HCT116 (cell line): ENCODE results near the gene CPNE4. TPM values are rescaled to one million over a fixed set of nuclear protein-coding genes. Genes with fewer than 3 reads are reported as not detected.

ENCODE experiments used
- ATAC-seq: fragments of 200-7000 bp; cut with Tn5 transposase; 2 replicates; pipeline ENCODE4 v1.9.1; 2020; ENCODE audit warnings: mild to moderate bottlenecking, moderate library complexity
- BruUV-seq: library from RNA; stranded (reverse); fragments of 400-500 nt; replicated peaks from 2 replicates; lab custom pipeline; 2021; lab: Mats Ljungman, UMichigan
- CTCF ChIA-PET: fragments of 300-600 bp; sonication (Branson Sonifier 250); formaldehyde crosslinking; loops from one replicate; lab custom pipeline; 2021; ENCODE audit warnings: antibody characterized with exemption; lab: Charles Lee
- POLR2A ChIA-PET: fragments of 300-600, 350-600 bp; sonication (Branson Sonifier 250); formaldehyde crosslinking; loops from one replicate; lab custom pipeline; 2021; ENCODE audit warnings: antibody characterized with exemption; lab: Charles Lee
- RAD21 ChIA-PET, 2 experiments: fragments of 300-600 bp; sonication (Branson Sonifier 250); formaldehyde crosslinking; loops; one replicate each; lab custom pipeline; 2023; ENCODE audit warnings: low total read pairs in 2 of 2; ENCODE audit not compliant: uncharacterized antibody in 2 of 2, unreplicated experiment in 2 of 2, low non-redundant PET in 1 of 2; lab: Charles Lee
- DNase-seq: peaks from one replicate; pipeline ENCODE4 v3.0.0-alpha.2; 2010; ENCODE audit warnings: low read depth, low spot score
- H2AFZ ChIP-seq: fragments of 200-600 bp; shearing (Covaris generic), sonication (generic); 2 replicates; pipeline ENCODE4 v1.6.1; 2017; ENCODE audit warnings: low read depth, mixed run types, mixed read lengths, antibody characterized with exemption, low read length; ENCODE audit not compliant: poor library complexity, severe bottlenecking
- H3K27ac ChIP-seq: 2 replicates; pipeline ENCODE4 v1.5.1; 2012; ENCODE audit warnings: low read depth, low read length
- H3K27me3 ChIP-seq: fragments of 200-600 bp; sonication (generic); 2 replicates; pipeline ENCODE4 v1.6.1; 2016; ENCODE audit warnings: mixed run types, low read length, mixed read lengths; ENCODE audit not compliant: insufficient read depth
- H3K36me3 ChIP-seq, 2 experiments: fragments of 200-500 bp in 1 of 2; fragments of 200-600 bp in 1 of 2; sonication (Bioruptor generic) in 1 of 2; sonication (generic) in 1 of 2; 2 replicates each; pipeline versions ENCODE4 v1.5.1 to v1.6.1; 2014 to 2016; ENCODE audit warnings: low read length in 2 of 2, inconsistent platforms in 1 of 2, mixed read lengths in 1 of 2, mixed run types in 1 of 2; ENCODE audit not compliant: insufficient read depth in 2 of 2, control insufficient read depth in 1 of 2
- H3K4me1 ChIP-seq, 2 experiments: fragments of 200-600 bp in 1 of 2; sonication (generic) in 1 of 2; 2 replicates each; pipeline versions ENCODE4 v1.5.1 to v1.6.1; 2012 to 2017; ENCODE audit warnings: low read length in 2 of 2, inconsistent platforms in 1 of 2, mild to moderate bottlenecking in 1 of 2, mixed read lengths in 1 of 2, mixed run types in 1 of 2, moderate library complexity in 1 of 2; ENCODE audit not compliant: insufficient read depth in 2 of 2, control insufficient read depth in 1 of 2
- H3K4me2 ChIP-seq: fragments of 200-600 bp; sonication (generic); 2 replicates; pipeline ENCODE4 v1.6.1; 2017; ENCODE audit warnings: mixed run types, low read length, mixed read lengths
- H3K4me3 ChIP-seq, 2 experiments: fragments of 200-600 bp in 1 of 2; sonication (generic) in 1 of 2; replicated peaks in 1 of 2; 2 replicates each; pipeline ENCODE4 v1.5.1; 2011 to 2016; ENCODE audit warnings: low read length in 2 of 2, control low read depth in 1 of 2, low read depth in 1 of 2, mild to moderate bottlenecking in 1 of 2, mixed read lengths in 1 of 2, mixed run types in 1 of 2
- H3K79me2 ChIP-seq: fragments of 200-600 bp; sonication (generic); 2 replicates; pipeline ENCODE4 v1.6.1; 2017; ENCODE audit warnings: mild to moderate bottlenecking, mixed run types, low read length, moderate library complexity, mixed read lengths; ENCODE audit not compliant: insufficient read depth
- H3K9ac ChIP-seq: fragments of 200-600 bp; sonication (generic); 2 replicates; pipeline ENCODE4 v1.6.1; 2016; ENCODE audit warnings: low read length, mixed read lengths
- H3K9me2 ChIP-seq: fragments of 200-600 bp; sonication (generic), shearing (Covaris generic); 2 replicates; pipeline ENCODE4 v1.6.1; 2017; ENCODE audit warnings: mixed run types, mild to moderate bottlenecking, moderate library complexity; ENCODE audit not compliant: insufficient read depth
- H3K9me3 ChIP-seq, 2 experiments: fragments of 200-500 bp in 1 of 2; fragments of 200-600 bp in 1 of 2; sonication (Bioruptor generic) in 1 of 2; sonication (generic) in 1 of 2; 2 replicates each; pipeline ENCODE4 v1.6.1; 2014 to 2017; ENCODE audit warnings: low read length in 2 of 2, mixed read lengths in 2 of 2, inconsistent platforms in 1 of 2, low read depth in 1 of 2, mild to moderate bottlenecking in 1 of 2, mixed run types in 1 of 2, moderate library complexity in 1 of 2; ENCODE audit not compliant: control insufficient read depth in 1 of 2, insufficient read depth in 1 of 2
- H4K20me1 ChIP-seq: fragments of 200-600 bp; sonication (generic), shearing (Covaris generic); 2 replicates; pipeline ENCODE4 v1.6.1; 2017; ENCODE audit warnings: mixed run types, mild to moderate bottlenecking, moderate library complexity; ENCODE audit not compliant: insufficient read depth
- CBX3 ChIP-seq: IDR thresholded peaks from 2 replicates; pipeline ENCODE4 v1.6.1; 2012; ENCODE audit warnings: low read depth
- CEBPB ChIP-seq: IDR thresholded peaks from 2 replicates; pipeline ENCODE4 v1.6.1; 2012; ENCODE audit warnings: low read depth
- EGR1 ChIP-seq: IDR thresholded peaks from 2 replicates; pipeline ENCODE4 v1.6.1; 2012; ENCODE audit warnings: low read depth
- ELF1 ChIP-seq: IDR thresholded peaks from 2 replicates; pipeline ENCODE4 v1.6.1; 2012; ENCODE audit warnings: low read depth, borderline replicate concordance
- EZH2phosphoT487 ChIP-seq: fragments of 200-600 bp; IDR thresholded peaks from 2 replicates; pipeline ENCODE4 v1.6.1; 2018; ENCODE audit warnings: antibody characterized with exemption, borderline replicate concordance
- FOSL1 ChIP-seq: IDR thresholded peaks from 2 replicates; pipeline ENCODE4 v1.6.1; 2012; ENCODE audit warnings: low read depth
- JUND ChIP-seq: IDR thresholded peaks from 2 replicates; pipeline ENCODE4 v1.6.1; 2012
- POLR2A ChIP-seq: IDR thresholded peaks from 2 replicates; pipeline ENCODE4 v1.7.0; 2011; ENCODE audit warnings: borderline replicate concordance; ENCODE audit not compliant: insufficient read depth, insufficient read length; ENCODE audit errors: extremely low read depth
- RAD21 ChIP-seq: IDR thresholded peaks from 2 replicates; pipeline ENCODE4 v1.6.1; 2012; ENCODE audit warnings: low read depth, mild to moderate bottlenecking
- SIN3A ChIP-seq: IDR thresholded peaks from 2 replicates; pipeline ENCODE4 v1.6.1; 2012; ENCODE audit warnings: low read depth
- SRF ChIP-seq: IDR thresholded peaks from 2 replicates; pipeline ENCODE4 v1.6.1; 2012; ENCODE audit warnings: low read depth
- TCF7L2 ChIP-seq: IDR thresholded peaks from 2 replicates; pipeline ENCODE4 v1.7.0; 2011; ENCODE audit warnings: borderline replicate concordance, inconsistent platforms; ENCODE audit not compliant: insufficient read depth, insufficient read length; ENCODE audit errors: extremely low read depth
- ZBTB33 ChIP-seq: IDR thresholded peaks from 2 replicates; pipeline ENCODE4 v1.6.1; 2011; ENCODE audit warnings: mild to moderate bottlenecking, low read length, moderate library complexity; ENCODE audit not compliant: insufficient replicate concordance; ENCODE audit errors: extremely low read depth
- ZFX ChIP-seq: fragments of 450-650 bp; IDR thresholded peaks from 2 replicates; pipeline ENCODE4 v1.6.1; 2017
- ZNF274 ChIP-seq: fragments of 200-500 bp; sonication (Bioruptor generic); IDR thresholded peaks from 2 replicates; pipeline ENCODE4 v1.6.1; 2014; ENCODE audit warnings: mild to moderate bottlenecking, low read depth, low read length, inconsistent platforms
- intact Hi-C: fragments of 100-400 bp; cut with micrococcal nuclease; formaldehyde crosslinking; loops from 2 replicates; pipeline ENCODE4 v1.10.0; 2022
- total RNA-seq: library from RNA; stranded (reverse); gene quantifications from one replicate; pipeline ENCODE4 v1.2.1, GENCODE V29; 2021; ENCODE audit not compliant: unreplicated experiment
- TF ChIP-seq, protein P1 (sequence below), 3 experiments: fragments of 200-600 bp in 1 of 3; sonication (generic) in 1 of 3; IDR thresholded peaks in 2 of 3; conservative IDR thresholded peaks in 1 of 3; 2 replicates each; pipeline ENCODE4 v1.5.1; 2012 to 2017; ENCODE audit warnings: low read depth in 2 of 3, low read length in 2 of 3, antibody characterized with exemption in 1 of 3, borderline replicate concordance in 1 of 3, control low read depth in 1 of 3, mild to moderate bottlenecking in 1 of 3, mixed read lengths in 1 of 3, mixed run types in 1 of 3, moderate library complexity in 1 of 3; ENCODE audit not compliant: insufficient read depth in 1 of 3
- TF ChIP-seq, protein P2 (sequence below): IDR thresholded peaks from 2 replicates; pipeline ENCODE4 v1.6.1; 2012
- TF ChIP-seq, protein P3 (sequence below): IDR thresholded peaks from 2 replicates; pipeline ENCODE4 v1.6.1; 2012
- TF ChIP-seq, protein P4 (sequence below): IDR thresholded peaks from 2 replicates; pipeline ENCODE4 v1.6.1; 2012; ENCODE audit warnings: low read depth

CPNE4 gene
- total RNA-seq, 1 experiment from 2014 or later, result not detected

DNA sequence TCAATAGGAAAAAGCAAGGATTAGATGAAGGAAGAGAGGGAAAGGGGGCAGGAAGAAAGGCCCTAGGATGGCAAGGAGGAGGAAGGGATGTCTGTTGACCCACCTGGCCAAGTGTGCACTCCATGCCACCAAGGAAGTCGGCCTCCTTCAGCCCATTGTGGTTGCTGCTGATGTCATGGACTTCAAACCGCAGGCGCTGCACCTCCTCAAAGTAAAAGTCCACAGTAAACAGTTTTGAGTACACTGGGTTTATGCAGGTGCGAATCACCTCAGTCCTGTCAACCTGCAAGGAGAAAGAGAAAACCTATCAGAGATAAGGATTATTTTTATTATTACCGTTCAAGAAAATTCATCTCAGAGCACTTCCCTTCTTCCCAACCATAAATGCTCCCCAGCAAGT lies 311.5 kb downstream of the CPNE4 start (continued):
- TF ChIP-seq, protein P1, sequence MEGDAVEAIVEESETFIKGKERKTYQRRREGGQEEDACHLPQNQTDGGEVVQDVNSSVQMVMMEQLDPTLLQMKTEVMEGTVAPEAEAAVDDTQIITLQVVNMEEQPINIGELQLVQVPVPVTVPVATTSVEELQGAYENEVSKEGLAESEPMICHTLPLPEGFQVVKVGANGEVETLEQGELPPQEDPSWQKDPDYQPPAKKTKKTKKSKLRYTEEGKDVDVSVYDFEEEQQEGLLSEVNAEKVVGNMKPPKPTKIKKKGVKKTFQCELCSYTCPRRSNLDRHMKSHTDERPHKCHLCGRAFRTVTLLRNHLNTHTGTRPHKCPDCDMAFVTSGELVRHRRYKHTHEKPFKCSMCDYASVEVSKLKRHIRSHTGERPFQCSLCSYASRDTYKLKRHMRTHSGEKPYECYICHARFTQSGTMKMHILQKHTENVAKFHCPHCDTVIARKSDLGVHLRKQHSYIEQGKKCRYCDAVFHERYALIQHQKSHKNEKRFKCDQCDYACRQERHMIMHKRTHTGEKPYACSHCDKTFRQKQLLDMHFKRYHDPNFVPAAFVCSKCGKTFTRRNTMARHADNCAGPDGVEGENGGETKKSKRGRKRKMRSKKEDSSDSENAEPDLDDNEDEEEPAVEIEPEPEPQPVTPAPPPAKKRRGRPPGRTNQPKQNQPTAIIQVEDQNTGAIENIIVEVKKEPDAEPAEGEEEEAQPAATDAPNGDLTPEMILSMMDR (IDR thresholded peaks at IDR 0.05 in 2 of 3, conservative IDR thresholded peaks at IDR 0.05 in 1 of 3; ENCODE audit: borderline replicate concordance in 1 of 3, insufficient read depth in 1 of 3, low read depth in 2 of 3, low read length in 2 of 3), result no peak
- no peak for TF ChIP-seq EZH2phosphoT487
- no peak for TF ChIP-seq EGR1
- no peak for TF ChIP-seq ZNF274
- no peak for TF ChIP-seq POLR2A
- TF ChIP-seq, all 23 proteins: peak for 0

DNA sequence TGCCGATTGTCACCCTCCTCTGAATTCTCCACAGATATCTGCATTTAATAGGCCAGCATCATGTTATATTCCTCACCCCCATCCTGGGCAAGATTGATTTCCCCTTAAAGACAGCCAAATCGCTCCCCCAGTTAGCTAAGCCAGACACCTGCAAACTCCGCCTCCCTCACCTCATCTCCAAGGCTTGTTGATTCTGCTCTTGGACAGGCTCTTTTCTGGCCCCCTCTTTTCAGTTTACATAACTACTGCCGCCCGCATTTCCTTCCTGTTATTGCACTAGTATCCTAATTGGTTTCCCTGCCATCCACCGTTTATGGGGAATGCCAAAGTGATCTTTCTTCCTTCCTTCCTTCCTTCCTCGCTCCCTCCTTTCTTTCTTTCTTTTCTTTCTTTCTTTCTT lies 317.3 kb downstream of the CPNE4 start:
- Histone ChIP-seq H3K27me3 (peaks cover 22% of the 10 kb centered on the region; the same call in 1 of the 2 replicates), H3K9me2 (no peaks in the 10 kb centered on the region), H3K4me1 (no peaks in the 10 kb centered on the region), H3K9ac (no peak overlapping the region), H2AFZ (no peak overlapping the region), H3K36me3 (no peaks in the 10 kb centered on the region), H4K20me1 (no peaks in the 10 kb centered on the region), H3K79me2 (no peaks in the 10 kb centered on the region), H3K9me3 (no peaks in the 10 kb centered on the region), H3K27ac (no peak overlapping the region), H3K4me2 (no peak overlapping the region), H3K4me3 (no peak overlapping the region)
- BruUV-seq, result no TSS peak
- ChIA-PET POLR2A (no interaction called here), CTCF (no interaction called here), RAD21 (no interaction called here)
- ATAC-seq (no peak), DNase-seq (no peak)
- no peak for TF ChIP-seq ZNF274
- TF ChIP-seq ZBTB33, result no peak
- TF ChIP-seq POLR2A, result no peak
- TF ChIP-seq SRF, result no peak
- no peak for TF ChIP-seq ZFX
- TF ChIP-seq ELF1, result no peak
- TF ChIP-seq, protein P2, sequence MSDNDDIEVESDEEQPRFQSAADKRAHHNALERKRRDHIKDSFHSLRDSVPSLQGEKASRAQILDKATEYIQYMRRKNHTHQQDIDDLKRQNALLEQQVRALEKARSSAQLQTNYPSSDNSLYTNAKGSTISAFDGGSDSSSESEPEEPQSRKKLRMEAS, result no peak
- no peak for TF ChIP-seq EGR1
- TF ChIP-seq CBX3, result no peak
- TF ChIP-seq SIN3A, result no peak
- TF ChIP-seq, protein P3, sequence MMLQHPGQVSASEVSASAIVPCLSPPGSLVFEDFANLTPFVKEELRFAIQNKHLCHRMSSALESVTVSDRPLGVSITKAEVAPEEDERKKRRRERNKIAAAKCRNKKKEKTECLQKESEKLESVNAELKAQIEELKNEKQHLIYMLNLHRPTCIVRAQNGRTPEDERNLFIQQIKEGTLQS, result no peak
- no peak for TF ChIP-seq TCF7L2
- no peak for TF ChIP-seq RAD21
- no peak for TF ChIP-seq FOSL1
- TF ChIP-seq, protein P4, sequence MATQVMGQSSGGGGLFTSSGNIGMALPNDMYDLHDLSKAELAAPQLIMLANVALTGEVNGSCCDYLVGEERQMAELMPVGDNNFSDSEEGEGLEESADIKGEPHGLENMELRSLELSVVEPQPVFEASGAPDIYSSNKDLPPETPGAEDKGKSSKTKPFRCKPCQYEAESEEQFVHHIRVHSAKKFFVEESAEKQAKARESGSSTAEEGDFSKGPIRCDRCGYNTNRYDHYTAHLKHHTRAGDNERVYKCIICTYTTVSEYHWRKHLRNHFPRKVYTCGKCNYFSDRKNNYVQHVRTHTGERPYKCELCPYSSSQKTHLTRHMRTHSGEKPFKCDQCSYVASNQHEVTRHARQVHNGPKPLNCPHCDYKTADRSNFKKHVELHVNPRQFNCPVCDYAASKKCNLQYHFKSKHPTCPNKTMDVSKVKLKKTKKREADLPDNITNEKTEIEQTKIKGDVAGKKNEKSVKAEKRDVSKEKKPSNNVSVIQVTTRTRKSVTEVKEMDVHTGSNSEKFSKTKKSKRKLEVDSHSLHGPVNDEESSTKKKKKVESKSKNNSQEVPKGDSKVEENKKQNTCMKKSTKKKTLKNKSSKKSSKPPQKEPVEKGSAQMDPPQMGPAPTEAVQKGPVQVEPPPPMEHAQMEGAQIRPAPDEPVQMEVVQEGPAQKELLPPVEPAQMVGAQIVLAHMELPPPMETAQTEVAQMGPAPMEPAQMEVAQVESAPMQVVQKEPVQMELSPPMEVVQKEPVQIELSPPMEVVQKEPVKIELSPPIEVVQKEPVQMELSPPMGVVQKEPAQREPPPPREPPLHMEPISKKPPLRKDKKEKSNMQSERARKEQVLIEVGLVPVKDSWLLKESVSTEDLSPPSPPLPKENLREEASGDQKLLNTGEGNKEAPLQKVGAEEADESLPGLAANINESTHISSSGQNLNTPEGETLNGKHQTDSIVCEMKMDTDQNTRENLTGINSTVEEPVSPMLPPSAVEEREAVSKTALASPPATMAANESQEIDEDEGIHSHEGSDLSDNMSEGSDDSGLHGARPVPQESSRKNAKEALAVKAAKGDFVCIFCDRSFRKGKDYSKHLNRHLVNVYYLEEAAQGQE, result no peak
- no peak for TF ChIP-seq JUND
- no peak for TF ChIP-seq EZH2phosphoT487
- no peak for TF ChIP-seq CEBPB
- intact Hi-C loops, result no loop called here
